ENCODE data around the gene FILIP1L. TPM values are rescaled to one million over a fixed set of nuclear protein-coding genes. Genes with fewer than 3 reads are reported as not detected.

The FILIP1L gene
- total RNA-seq, 1 experiment from 2014 or later, result 0.07 TPM

- Histone ChIP-seq H3K23ac (ENCODE audit: insufficient read length, low read depth, low read length) (no peak overlapping the region), H2BK20ac (ENCODE audit: low read depth, low read length, poor library complexity, severe bottlenecking) (no peak overlapping the region), H4K91ac (ENCODE audit: insufficient read length, low read depth, low read length) (no peak overlapping the region), H2AK5ac (ENCODE audit: insufficient read length, low read length) (no peak overlapping the region), H2BK12ac (ENCODE audit: insufficient read length, low read depth, low read length) (no peak overlapping the region), H3K14ac (ENCODE audit: insufficient read depth, low read length) (no peak overlapping the region), H2BK120ac (ENCODE audit: low read depth, low read length, poor library complexity, severe bottlenecking) (no peak overlapping the region), H3T11ph (ENCODE audit: low read length) (no peak overlapping the region), H3K9ac (ENCODE audit: extremely low read depth, insufficient read length, low read length) (no peak overlapping the region), H4K5ac (ENCODE audit: insufficient read length, low read depth, low read length) (no peak overlapping the region), H3K9me3 (ENCODE audit: control insufficient read depth, low read depth, low read length) (no peaks in the 10 kb centered on the region), H3K4ac (ENCODE audit: low read depth, low read length) (no peak overlapping the region), H3K18ac (ENCODE audit: insufficient read length, low read depth, low read length) (no peak overlapping the region), H3K4me1 (ENCODE audit: insufficient read depth, low read length) (no peaks in the 10 kb centered on the region), H4K8ac (replicated peaks; ENCODE audit: insufficient read length, low read depth, low read length) (no peak overlapping the region), H3K79me2 (ENCODE audit: insufficient read depth, low read length) (no peaks in the 10 kb centered on the region), H3K27ac (ENCODE audit: insufficient read length, low read depth, low read length) (no peak overlapping the region), H3K27me3 (ENCODE audit: insufficient read depth, low read length) (no peaks in the 10 kb centered on the region), H2AFZ (ENCODE audit: low read length) (no peak overlapping the region), H2BK15ac (ENCODE audit: low read depth, low read length) (no peak overlapping the region), H3K56ac (ENCODE audit: insufficient read length, low read depth, low read length) (no peak overlapping the region), H2BK5ac (ENCODE audit: insufficient read length, low read length) (no peak overlapping the region), H3K4me2 (ENCODE audit: insufficient read depth, insufficient read length, low read length) (no peak overlapping the region), H3K79me1 (ENCODE audit: insufficient read depth, low read depth, low read length, poor library complexity, severe bottlenecking) (no peaks in the 10 kb centered on the region), H3K23me2 (ENCODE audit: insufficient read length, low read depth, low read length, poor library complexity, severe bottlenecking) (no peaks in the 10 kb centered on the region), H4K20me1 (ENCODE audit: control insufficient read depth, insufficient read depth, insufficient read length) (no peaks in the 10 kb centered on the region)
- H3K27me3 Mint-ChIP-seq (ENCODE audit: low read depth), result no peaks in the 10 kb centered on the region
- no peaks in the 10 kb centered on the region for H3K36me3 Mint-ChIP-seq (ENCODE audit: insufficient read depth in 1 of 3, low read depth in 3 of 3)
- no peak overlapping the region; a peak in 1 of 7 replicates for H3K27ac Mint-ChIP-seq
- DNase-seq, result no peak
- no peak overlapping the region for H3K4me3 Mint-ChIP-seq
- TF ChIP-seq CTCF (conservative IDR thresholded peaks at IDR 0.05), result no peak
- H3K9me3 Mint-ChIP-seq, result no peaks in the 10 kb centered on the region
- peaks cover 7 to 8% of the 10 kb centered on the region in 2 experiments; a peak in 3 of 4 replicates for H3K4me1 Mint-ChIP-seq
Measured at GRCh38 chr3:100067589-100067988, 46.7 kb downstream of the FILIP1L start.
